ENCODE results near the gene SH3BP2.

SH3BP2 gene

DNA sequence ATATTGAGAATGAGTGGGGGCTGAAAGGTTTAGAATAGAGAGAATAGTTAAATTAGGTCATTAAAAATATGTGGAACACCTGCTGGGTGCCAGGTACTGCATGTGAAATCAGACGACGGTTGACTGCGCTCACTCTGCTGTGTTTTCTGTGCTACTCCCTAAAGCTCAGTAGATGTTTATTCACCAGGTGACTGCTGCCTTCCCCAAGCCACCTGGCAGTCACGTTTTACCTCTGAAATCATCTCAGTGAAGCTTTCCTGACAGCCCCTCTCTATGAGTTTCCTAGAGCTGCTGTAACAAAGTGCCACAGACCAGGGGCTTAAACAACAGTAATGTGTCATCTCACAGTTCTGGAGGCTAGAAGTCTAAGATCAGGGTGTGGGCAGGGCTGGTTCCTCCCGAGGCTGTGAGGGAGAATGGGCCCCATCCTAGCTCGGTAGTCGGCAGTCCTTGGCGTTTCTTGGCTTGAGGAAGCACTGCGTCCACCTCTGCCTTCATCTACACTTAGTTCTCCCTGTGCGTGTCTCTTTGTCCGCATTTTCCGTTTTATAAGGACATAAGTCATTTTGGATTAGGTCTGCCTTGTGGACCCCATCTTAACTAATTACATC is 76.1 kb downstream of the SH3BP2 start:
- no peak for DNase-seq (ENCODE audit: insufficient read length, low spot score)
- FAIRE-seq: no peak

DNA sequence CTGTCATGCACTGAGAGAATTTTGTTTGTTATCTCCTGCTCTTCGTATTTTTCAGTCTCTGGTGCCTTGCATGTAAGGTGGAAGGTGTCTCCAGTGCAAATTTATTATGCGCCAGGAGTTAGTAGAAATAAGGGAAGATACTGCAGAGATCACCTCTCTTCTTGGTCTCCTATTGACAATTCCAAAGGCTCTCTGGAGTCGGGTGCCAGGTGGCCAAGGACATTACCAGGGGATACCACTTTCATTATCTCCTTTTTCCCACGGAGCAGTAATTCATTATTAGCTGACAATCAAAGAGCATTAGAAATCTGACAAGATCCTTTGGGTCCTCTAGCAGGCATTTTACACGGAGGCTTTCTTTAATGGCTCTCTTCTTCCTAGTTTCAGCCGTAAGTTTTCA is 76.8 kb downstream of the SH3BP2 start:
- no peak for DNase-seq (ENCODE audit: insufficient read length, low spot score)
- no peak for FAIRE-seq

- no peak for FAIRE-seq
- DNase-seq (ENCODE audit: insufficient read length, low spot score): no peak
Measured at GRCh38 chr4:2870082-2870481, 77.2 kb downstream of the SH3BP2 start.

DNA sequence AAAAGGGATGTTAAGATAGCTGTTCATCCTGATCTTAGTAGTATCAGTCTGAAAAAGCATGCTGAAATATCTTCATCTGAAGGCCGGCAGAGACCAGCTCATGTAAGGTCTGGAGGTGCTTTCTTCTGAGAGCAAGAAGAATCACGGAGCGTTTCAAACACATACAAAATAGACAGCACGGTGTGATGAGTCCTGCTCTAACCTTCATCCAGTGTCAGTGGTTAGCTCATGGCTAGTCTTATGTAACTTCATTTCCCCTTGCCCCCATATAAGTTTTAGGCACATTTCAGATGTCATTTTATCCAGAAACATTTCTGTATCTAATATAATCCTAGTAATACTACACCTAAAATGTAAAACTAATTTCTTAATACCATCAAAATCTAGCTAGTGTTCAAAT is 78.6 kb downstream of the SH3BP2 start:
- DNase-seq (ENCODE audit: insufficient read length, low spot score) (no peak), FAIRE-seq (no peak)

GRCh38 chr4:2871911-2872310 is 79.0 kb downstream of the SH3BP2 start:
- DNase-seq (ENCODE audit: insufficient read length, low spot score): no peak
- FAIRE-seq: no peak

GRCh38 chr4:2873329-2873728 is 80.4 kb downstream of the SH3BP2 start:
- FAIRE-seq (no peak), DNase-seq (ENCODE audit: insufficient read length, low spot score) (no peak)

GRCh38 chr4:2874861-2875260 is 82.0 kb downstream of the SH3BP2 start:
- FAIRE-seq: no peak
- no peak for DNase-seq (ENCODE audit: insufficient read length, low spot score)

GRCh38 chr4:2875556-2875955 is 82.7 kb downstream of the SH3BP2 start:
- no peak for FAIRE-seq
- DNase-seq (ENCODE audit: insufficient read length, low spot score): no peak

- no peak for FAIRE-seq
Measured at GRCh38 chr4:2878346-2878745, 85.5 kb downstream of the SH3BP2 start.

DNA sequence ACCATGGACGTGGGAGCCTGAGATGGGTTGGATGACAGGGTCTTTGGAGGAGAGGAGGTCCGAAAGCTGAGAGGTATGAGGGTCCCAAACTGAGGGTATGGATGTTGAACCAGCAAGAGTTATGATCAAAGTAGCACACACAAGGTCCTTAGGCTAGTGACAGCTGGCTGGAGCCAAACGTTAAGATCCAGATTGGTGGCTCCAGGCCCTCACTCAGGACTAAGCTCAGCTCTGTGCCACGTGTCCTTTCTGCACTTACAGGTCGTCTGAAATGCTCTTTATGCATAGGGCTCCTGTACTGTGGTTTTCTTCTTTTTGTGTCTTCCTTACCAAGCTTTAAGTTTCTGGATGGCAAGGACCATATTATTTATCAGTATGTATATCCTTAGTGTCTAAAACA is 86.1 kb downstream of the SH3BP2 start:
- FAIRE-seq: no peak
- no peak for DNase-seq (ENCODE audit: insufficient read length, low spot score)

More at GRCh38 chr4:2878346-2878745, 85.5 kb downstream of the SH3BP2 start:
- DNase-seq (ENCODE audit: insufficient read length, low spot score): no peak

- no peak for FAIRE-seq
- no peak for DNase-seq (ENCODE audit: insufficient read length, low spot score)
Measured at GRCh38 chr4:2881431-2881830, 88.5 kb downstream of the SH3BP2 start.

DNA sequence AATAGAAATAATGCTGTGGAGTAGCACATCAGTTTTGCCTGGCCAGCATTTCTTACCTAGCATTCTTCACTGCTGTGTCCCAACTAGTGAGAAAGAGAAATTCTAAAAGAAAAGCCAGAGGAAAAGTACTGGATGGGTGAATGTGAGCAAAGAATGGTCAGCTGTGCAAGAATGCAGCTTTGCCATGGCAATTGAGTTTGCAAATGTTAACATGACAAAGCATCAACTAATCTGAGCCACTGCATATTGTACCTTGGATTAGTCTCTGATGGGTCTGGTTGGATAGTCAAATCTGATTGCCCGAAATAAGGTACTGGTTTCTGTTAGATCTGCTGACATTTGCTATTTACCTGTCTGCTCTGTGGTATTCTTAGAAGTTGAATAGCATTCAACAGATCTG is 89.5 kb downstream of the SH3BP2 start:
- no peak for DNase-seq (ENCODE audit: insufficient read length, low spot score)
- no peak for FAIRE-seq

DNA sequence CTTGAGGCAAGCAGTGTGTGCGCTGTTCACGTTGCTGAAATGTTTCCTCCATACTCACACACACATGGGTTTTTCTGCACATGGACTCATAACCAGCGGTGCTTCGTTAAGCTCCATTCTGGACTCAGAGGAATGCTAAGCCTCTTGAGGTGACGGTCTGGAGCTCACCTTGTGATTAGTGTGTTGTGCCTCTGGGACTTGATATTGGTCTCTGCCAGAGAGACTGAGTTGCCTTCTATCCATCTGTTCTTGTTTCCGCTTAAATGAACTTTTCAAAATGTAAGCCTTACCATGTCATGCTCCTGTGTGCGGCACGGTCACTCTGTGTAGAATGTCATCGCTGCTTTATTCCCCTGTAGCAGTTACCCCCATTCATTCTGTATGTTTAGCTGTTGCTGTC is 93.3 kb downstream of the SH3BP2 start:
- DNase-seq (ENCODE audit: insufficient read length, low spot score) (no peak), FAIRE-seq (no peak)

DNA sequence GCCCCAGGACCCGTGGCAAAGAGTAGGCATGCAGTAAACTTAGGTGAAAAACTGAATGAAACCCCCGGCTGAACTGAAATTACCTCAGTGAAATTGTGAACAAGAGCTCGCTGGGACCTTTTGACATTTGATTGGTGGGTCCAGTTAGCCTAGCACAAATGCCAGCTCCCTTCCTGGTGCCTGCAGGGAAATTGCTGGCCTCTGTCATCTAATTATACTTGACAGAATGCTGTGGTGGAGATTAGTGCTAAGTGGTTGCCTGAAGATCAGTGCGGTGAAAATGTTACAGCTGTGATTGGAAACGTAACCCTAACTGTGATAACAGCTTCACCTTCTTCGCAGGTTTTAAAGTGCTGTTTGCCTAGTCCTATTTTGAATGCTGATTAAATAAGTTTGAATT is 93.7 kb downstream of the SH3BP2 start:
- no peak for DNase-seq (ENCODE audit: insufficient read length, low spot score)
- no peak for FAIRE-seq

DNA sequence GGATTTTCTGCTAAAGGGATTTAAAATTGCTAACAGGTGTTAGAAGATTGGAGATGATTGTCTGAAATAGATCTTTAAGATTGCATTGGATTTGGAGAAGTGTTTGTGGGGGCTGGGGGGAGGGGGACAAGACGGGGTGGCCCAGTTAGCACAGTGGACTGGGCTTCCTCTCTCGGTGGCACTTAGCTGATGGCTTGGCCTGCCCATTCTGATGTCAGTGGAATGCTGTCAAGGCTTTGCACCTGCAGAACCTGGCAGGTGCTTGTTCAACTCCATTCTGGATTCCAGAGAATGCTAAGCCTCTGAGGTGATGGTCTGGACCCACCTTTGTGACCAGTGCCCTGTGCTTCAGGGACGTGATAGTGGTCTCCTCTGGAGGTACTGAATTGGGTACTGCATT is 94.5 kb downstream of the SH3BP2 start:
- no peak for DNase-seq (ENCODE audit: insufficient read length, low spot score)
- no peak for FAIRE-seq

DNA sequence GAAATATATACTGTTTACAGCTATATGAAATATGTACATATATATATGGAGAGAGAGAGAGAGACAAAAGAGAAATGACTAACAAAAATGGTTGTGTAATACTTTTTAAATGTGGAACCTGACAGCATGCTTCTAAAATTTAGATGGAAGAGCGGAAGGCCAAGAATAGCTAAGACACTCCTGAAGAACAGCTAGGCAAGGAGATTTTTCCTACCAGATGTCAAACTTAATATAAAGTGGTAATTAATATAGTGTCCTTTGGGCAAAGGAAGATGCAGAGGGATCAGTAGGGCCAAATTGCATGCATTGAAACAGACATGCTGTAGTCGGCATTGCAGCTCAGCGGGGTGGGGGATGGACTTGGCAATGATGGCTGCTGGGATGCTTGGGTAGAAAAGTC is 96.0 kb downstream of the SH3BP2 start:
- DNase-seq (ENCODE audit: insufficient read length, low spot score): no peak
- FAIRE-seq: no peak
